Measurements from ENCODE around the gene TRIM72.

GRCh38 chr16:31260136-31260931 lies 46.4 kb downstream of the TRIM72 start:
- TF ChIP-seq CTCF (IDR thresholded peaks at IDR 0.05) (no peak), EP300 (IDR thresholded peaks at IDR 0.05) (no peak), POLR2A (IDR thresholded peaks at IDR 0.05) (no peak)
